DND-41 (cell line): ENCODE results near the gene ERBB2.

Experiments used
- CTCF ChIP-seq: IDR thresholded peaks from 2 replicates; pipeline ENCODE4 v1.5.1; 2012; ENCODE audit warnings: borderline replicate concordance, low read length, moderate library complexity, mild to moderate bottlenecking; ENCODE audit not compliant: poor library complexity, severe bottlenecking; ENCODE audit errors: extremely low read depth
- EZH2 ChIP-seq: IDR thresholded peaks from 3 replicates; pipeline ENCODE4 v1.6.1; 2012; ENCODE audit warnings: borderline replicate concordance, low read depth, mild to moderate bottlenecking, moderate library complexity, low read length, inconsistent platforms; ENCODE audit not compliant: severe bottlenecking

GRCh38 chr17:39670746-39671145 lies 29.1 kb upstream of the ERBB2 start:
- TF ChIP-seq CTCF, result no peak
- TF ChIP-seq EZH2, result no peak
